ENCODE data around the gene DYSF. TPM values are rescaled to one million over a fixed set of nuclear protein-coding genes. Genes with fewer than 3 reads are reported as not detected.

Gene DYSF
- polyA plus RNA-seq, 1 donor from 2014 or later = 0.04 TPM

DNA sequence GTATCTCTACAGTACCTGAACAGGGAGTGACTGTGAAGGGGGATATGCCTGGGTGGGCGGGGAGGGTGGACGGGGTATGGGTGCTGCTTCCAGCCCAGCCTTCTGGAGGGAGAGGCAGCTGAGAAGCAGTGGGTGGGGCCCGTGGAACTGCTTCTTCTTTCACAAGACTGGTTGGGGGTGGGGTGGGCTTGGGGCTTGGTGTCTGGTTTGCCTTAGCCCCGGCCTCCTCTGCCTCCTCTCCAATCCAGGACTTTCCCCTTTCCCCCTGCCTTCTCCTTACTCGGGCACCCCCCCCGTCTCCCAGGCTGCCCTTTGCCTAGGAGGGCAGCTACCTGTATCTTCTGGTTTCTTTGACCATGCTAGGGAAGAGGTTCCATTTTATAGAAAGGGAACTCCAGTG, 233.4 kb downstream of the DYSF start:
- TF ChIP-seq EP300 (conservative IDR thresholded peaks at IDR 0.05; ENCODE audit: poor library complexity, severe bottlenecking) (no peak), TAF1 (IDR thresholded peaks at IDR 0.05; ENCODE audit: low read depth) (no peak), SMC3 (conservative IDR thresholded peaks at IDR 0.05; ENCODE audit: poor library complexity) (no peak), POLR2AphosphoS5 (IDR thresholded peaks at IDR 0.05) (no peak), EZH2 (IDR thresholded peaks at IDR 0.05; ENCODE audit: borderline replicate concordance, insufficient read depth, low read length, poor library complexity, severe bottlenecking) (no peak), RAD21 (conservative IDR thresholded peaks at IDR 0.05) (no peak), MXI1 (conservative IDR thresholded peaks at IDR 0.05; ENCODE audit: poor library complexity, severe bottlenecking) (no peak)
- TF ChIP-seq, protein P1, sequence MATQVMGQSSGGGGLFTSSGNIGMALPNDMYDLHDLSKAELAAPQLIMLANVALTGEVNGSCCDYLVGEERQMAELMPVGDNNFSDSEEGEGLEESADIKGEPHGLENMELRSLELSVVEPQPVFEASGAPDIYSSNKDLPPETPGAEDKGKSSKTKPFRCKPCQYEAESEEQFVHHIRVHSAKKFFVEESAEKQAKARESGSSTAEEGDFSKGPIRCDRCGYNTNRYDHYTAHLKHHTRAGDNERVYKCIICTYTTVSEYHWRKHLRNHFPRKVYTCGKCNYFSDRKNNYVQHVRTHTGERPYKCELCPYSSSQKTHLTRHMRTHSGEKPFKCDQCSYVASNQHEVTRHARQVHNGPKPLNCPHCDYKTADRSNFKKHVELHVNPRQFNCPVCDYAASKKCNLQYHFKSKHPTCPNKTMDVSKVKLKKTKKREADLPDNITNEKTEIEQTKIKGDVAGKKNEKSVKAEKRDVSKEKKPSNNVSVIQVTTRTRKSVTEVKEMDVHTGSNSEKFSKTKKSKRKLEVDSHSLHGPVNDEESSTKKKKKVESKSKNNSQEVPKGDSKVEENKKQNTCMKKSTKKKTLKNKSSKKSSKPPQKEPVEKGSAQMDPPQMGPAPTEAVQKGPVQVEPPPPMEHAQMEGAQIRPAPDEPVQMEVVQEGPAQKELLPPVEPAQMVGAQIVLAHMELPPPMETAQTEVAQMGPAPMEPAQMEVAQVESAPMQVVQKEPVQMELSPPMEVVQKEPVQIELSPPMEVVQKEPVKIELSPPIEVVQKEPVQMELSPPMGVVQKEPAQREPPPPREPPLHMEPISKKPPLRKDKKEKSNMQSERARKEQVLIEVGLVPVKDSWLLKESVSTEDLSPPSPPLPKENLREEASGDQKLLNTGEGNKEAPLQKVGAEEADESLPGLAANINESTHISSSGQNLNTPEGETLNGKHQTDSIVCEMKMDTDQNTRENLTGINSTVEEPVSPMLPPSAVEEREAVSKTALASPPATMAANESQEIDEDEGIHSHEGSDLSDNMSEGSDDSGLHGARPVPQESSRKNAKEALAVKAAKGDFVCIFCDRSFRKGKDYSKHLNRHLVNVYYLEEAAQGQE (IDR thresholded peaks at IDR 0.05; ENCODE audit: borderline replicate concordance) = no peak
- TF ChIP-seq, protein P2, sequence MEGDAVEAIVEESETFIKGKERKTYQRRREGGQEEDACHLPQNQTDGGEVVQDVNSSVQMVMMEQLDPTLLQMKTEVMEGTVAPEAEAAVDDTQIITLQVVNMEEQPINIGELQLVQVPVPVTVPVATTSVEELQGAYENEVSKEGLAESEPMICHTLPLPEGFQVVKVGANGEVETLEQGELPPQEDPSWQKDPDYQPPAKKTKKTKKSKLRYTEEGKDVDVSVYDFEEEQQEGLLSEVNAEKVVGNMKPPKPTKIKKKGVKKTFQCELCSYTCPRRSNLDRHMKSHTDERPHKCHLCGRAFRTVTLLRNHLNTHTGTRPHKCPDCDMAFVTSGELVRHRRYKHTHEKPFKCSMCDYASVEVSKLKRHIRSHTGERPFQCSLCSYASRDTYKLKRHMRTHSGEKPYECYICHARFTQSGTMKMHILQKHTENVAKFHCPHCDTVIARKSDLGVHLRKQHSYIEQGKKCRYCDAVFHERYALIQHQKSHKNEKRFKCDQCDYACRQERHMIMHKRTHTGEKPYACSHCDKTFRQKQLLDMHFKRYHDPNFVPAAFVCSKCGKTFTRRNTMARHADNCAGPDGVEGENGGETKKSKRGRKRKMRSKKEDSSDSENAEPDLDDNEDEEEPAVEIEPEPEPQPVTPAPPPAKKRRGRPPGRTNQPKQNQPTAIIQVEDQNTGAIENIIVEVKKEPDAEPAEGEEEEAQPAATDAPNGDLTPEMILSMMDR (IDR thresholded peaks at IDR 0.05; ENCODE audit: poor library complexity, severe bottlenecking) = no peak

DNA sequence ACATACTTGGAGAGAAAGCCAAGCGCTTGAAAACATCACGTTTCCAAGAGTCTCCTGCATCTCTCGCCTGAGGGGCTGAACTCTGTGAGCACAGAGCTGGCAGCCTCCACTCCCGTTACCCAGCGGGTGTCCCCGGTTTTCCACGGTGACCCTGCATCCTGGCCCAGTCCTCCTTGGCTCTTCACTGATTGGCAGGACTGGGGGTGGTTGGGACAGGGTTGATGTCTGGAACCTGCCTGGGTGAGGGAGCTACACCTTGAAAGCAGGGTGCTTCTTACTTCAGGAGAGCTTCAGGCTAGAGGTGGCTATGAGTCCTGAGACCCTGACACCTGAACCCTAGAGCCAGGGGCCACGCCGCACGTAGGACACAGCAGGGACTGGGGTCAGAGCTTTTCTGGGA, 234.1 kb downstream of the DYSF start:
- Histone ChIP-seq H3K4me3 (ENCODE audit: low read length) (no peak overlapping the region), H4K20me1 (ENCODE audit: insufficient read depth) (no peaks in the 10 kb centered on the region), H3K4me2 (ENCODE audit: low read length) (no peak overlapping the region), H3K27me3 (ENCODE audit: insufficient read depth, low read depth, low read length) (no peaks in the 10 kb centered on the region), H3K27ac (ENCODE audit: low read length) (no peak overlapping the region), H3K9me3 (ENCODE audit: low read length) (no peaks in the 10 kb centered on the region), H3K79me2 (replicated peaks; ENCODE audit: insufficient read depth, low read length) (no peaks in the 10 kb centered on the region), H3K9ac (ENCODE audit: low read length) (no peak overlapping the region), H3F3A (ENCODE audit: insufficient read depth, low read length, poor library complexity, severe bottlenecking) (no peaks in the 10 kb centered on the region), H3K9me2 (ENCODE audit: insufficient read depth, low read length) (no peaks in the 10 kb centered on the region), H2AFZ (ENCODE audit: low read depth, low read length) (no peak overlapping the region), H3K36me3 (ENCODE audit: insufficient read depth, low read length) (no peaks in the 10 kb centered on the region)
- TF ChIP-seq EP300 (conservative IDR thresholded peaks at IDR 0.05; ENCODE audit: poor library complexity, severe bottlenecking) (no peak), RAD21 (conservative IDR thresholded peaks at IDR 0.05) (no peak), SMC3 (conservative IDR thresholded peaks at IDR 0.05; ENCODE audit: poor library complexity) (no peak), POLR2AphosphoS5 (IDR thresholded peaks at IDR 0.05) (no peak), EZH2 (IDR thresholded peaks at IDR 0.05; ENCODE audit: borderline replicate concordance, insufficient read depth, low read length, poor library complexity, severe bottlenecking) (no peak), TAF1 (IDR thresholded peaks at IDR 0.05; ENCODE audit: low read depth) (no peak), MXI1 (conservative IDR thresholded peaks at IDR 0.05; ENCODE audit: poor library complexity, severe bottlenecking) (no peak)
- TF ChIP-seq, protein P2 (IDR thresholded peaks at IDR 0.05; ENCODE audit: poor library complexity, severe bottlenecking) = no peak
- TF ChIP-seq, protein P1 (IDR thresholded peaks at IDR 0.05; ENCODE audit: borderline replicate concordance) = no peak

More for the DNA sequence above, 233.4 kb downstream of the DYSF start:
- H3K79me2 ChIP-seq (replicated peaks; ENCODE audit: insufficient read depth, low read length) = no peaks in the 10 kb centered on the region
- H3K4me3 ChIP-seq (ENCODE audit: low read length) = no peak overlapping the region
- no peaks in the 10 kb centered on the region for H3K9me3 ChIP-seq (ENCODE audit: low read length)
- no peak overlapping the region for H3K9ac ChIP-seq (ENCODE audit: low read length)
- no peaks in the 10 kb centered on the region for H3F3A ChIP-seq (ENCODE audit: insufficient read depth, low read length, poor library complexity, severe bottlenecking)
- no peaks in the 10 kb centered on the region for H3K9me2 ChIP-seq (ENCODE audit: insufficient read depth, low read length)
- H3K4me2 ChIP-seq (ENCODE audit: low read length) = no peak overlapping the region
- H3K27ac ChIP-seq (ENCODE audit: low read length) = no peak overlapping the region
- H3K27me3 ChIP-seq (ENCODE audit: insufficient read depth, low read depth, low read length) = no peaks in the 10 kb centered on the region
- no peak overlapping the region for H2AFZ ChIP-seq (ENCODE audit: low read depth, low read length)
- no peaks in the 10 kb centered on the region for H4K20me1 ChIP-seq (ENCODE audit: insufficient read depth)
- no peaks in the 10 kb centered on the region for H3K36me3 ChIP-seq (ENCODE audit: insufficient read depth, low read length)

All from neural cell (in vitro differentiated cells).